Measurements from ENCODE around the gene CCDC30.
"Not testable (repeated sequence)": the region's sequence is repeated elsewhere in the genome, so short reads cannot be mapped to it uniquely, and the experiment has no call there.

GRCh38 chr1:42627205-42627604, 164.1 kb downstream of the CCDC30 start:
- TF ChIP-seq, protein P1, sequence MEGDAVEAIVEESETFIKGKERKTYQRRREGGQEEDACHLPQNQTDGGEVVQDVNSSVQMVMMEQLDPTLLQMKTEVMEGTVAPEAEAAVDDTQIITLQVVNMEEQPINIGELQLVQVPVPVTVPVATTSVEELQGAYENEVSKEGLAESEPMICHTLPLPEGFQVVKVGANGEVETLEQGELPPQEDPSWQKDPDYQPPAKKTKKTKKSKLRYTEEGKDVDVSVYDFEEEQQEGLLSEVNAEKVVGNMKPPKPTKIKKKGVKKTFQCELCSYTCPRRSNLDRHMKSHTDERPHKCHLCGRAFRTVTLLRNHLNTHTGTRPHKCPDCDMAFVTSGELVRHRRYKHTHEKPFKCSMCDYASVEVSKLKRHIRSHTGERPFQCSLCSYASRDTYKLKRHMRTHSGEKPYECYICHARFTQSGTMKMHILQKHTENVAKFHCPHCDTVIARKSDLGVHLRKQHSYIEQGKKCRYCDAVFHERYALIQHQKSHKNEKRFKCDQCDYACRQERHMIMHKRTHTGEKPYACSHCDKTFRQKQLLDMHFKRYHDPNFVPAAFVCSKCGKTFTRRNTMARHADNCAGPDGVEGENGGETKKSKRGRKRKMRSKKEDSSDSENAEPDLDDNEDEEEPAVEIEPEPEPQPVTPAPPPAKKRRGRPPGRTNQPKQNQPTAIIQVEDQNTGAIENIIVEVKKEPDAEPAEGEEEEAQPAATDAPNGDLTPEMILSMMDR (IDR thresholded peaks at IDR 0.05) = not testable (repeated sequence)
- not testable (repeated sequence) for TF ChIP-seq EP300 (IDR thresholded peaks at IDR 0.05)

Data from sigmoid colon (tissue), 4 donors.